Fibroblast of lung (primary cell): Measurements from ENCODE around the gene STK10. TPM values are rescaled to one million over a fixed set of nuclear protein-coding genes. Genes with fewer than 3 reads are reported as not detected.
"Not testable (repeated sequence)": the region's sequence is repeated elsewhere in the genome, so short reads cannot be mapped to it uniquely, and the experiment has no call there.

Experiments used
- DNase-seq, 2 donors: peaks; one replicate each; pipeline versions ENCODE4 v3.0.0 to v3.0.0-alpha.2; 2010; ENCODE audit warnings: low read depth in 2 of 2
- H2AFZ ChIP-seq: 2 replicates; pipeline ENCODE4 v1.5.1; 2012; ENCODE audit warnings: low read length, control low read depth, inconsistent platforms
- H3K27ac ChIP-seq: 2 replicates; pipeline ENCODE4 v1.5.1; 2011; ENCODE audit warnings: low read length, control low read depth; ENCODE audit not compliant: insufficient read depth
- H3K27me3 ChIP-seq: 2 replicates; pipeline ENCODE4 v1.5.1; 2011; ENCODE audit warnings: mild to moderate bottlenecking, low read length; ENCODE audit not compliant: control insufficient read depth, insufficient read depth
- H3K36me3 ChIP-seq: 2 replicates; pipeline ENCODE4 v1.5.1; 2011; ENCODE audit warnings: low read length; ENCODE audit not compliant: control insufficient read depth, insufficient read depth
- H3K4me1 ChIP-seq: 2 replicates; pipeline ENCODE4 v1.5.1; 2011; ENCODE audit warnings: low read length; ENCODE audit not compliant: control insufficient read depth, insufficient read depth; ENCODE audit errors: extremely low read depth
- H3K4me2 ChIP-seq: 2 replicates; pipeline ENCODE4 v1.5.1; 2011; ENCODE audit warnings: low read length, control low read depth; ENCODE audit not compliant: insufficient read depth; ENCODE audit errors: extremely low read depth
- H3K4me3 ChIP-seq, 4 experiments: fragments of 200-600 bp in 1 of 4; sonication (generic) in 1 of 4; replicated peaks in 1 of 4; 2 replicates each; pipeline ENCODE4 v1.5.1; 2011 to 2016; ENCODE audit warnings: low read length in 4 of 4, low read depth in 3 of 4, mild to moderate bottlenecking in 3 of 4, control low read depth in 2 of 4, inconsistent platforms in 1 of 4, mixed read lengths in 1 of 4; ENCODE audit not compliant: insufficient read depth in 1 of 4; ENCODE audit errors: control extremely low read depth in 1 of 4
- H3K79me2 ChIP-seq: 2 replicates; pipeline ENCODE4 v1.5.1; 2012; ENCODE audit warnings: mild to moderate bottlenecking, low read length, inconsistent platforms; ENCODE audit not compliant: control insufficient read depth, insufficient read depth
- H3K9ac ChIP-seq: 2 replicates; pipeline ENCODE4 v1.5.1; 2011; ENCODE audit warnings: mild to moderate bottlenecking, low read length, control low read depth; ENCODE audit not compliant: insufficient read depth
- H3K9me3 ChIP-seq: 2 replicates; pipeline ENCODE4 v1.5.1; 2012; ENCODE audit warnings: low read depth, low read length; ENCODE audit not compliant: control insufficient read depth, insufficient read depth
- H4K20me1 ChIP-seq: 2 replicates; pipeline ENCODE4 v1.5.1; 2011; ENCODE audit warnings: low read length; ENCODE audit not compliant: control insufficient read depth, insufficient read depth; ENCODE audit errors: extremely low read depth
- EZH2 ChIP-seq: IDR thresholded peaks from 2 replicates; pipeline ENCODE4 v1.5.1; 2012; ENCODE audit warnings: low read length, control low read depth, mild to moderate bottlenecking; ENCODE audit errors: missing control alignments
- polyA plus RNA-seq, 2 donors: library from polyadenylated mRNA; depleted of rRNA in 1 of 2; stranded (reverse) in 1 of 2; unstranded in 1 of 2; fragments of >200 nt; gene quantifications; 2 replicates each; pipeline ENCODE4 v1.2.1, GENCODE V29; 2011 to 2012; ENCODE audit warnings: missing spikeins in 1 of 2
- total RNA-seq: library from RNA; depleted of rRNA; stranded (reverse); fragments of >200 nt; gene quantifications from 2 replicates; pipeline ENCODE4 v1.2.1, GENCODE V29; 2014
- TF ChIP-seq, protein P1 (sequence below), 2 donors: IDR thresholded peaks in 1 of 2; conservative IDR thresholded peaks in 1 of 2; 1 replicate in 1 of 2; 2 replicates in 1 of 2; pipeline ENCODE4 v1.5.1; 2011 to 2012; ENCODE audit warnings: low read length in 2 of 2, control low read depth in 1 of 2, inconsistent platforms in 1 of 2, low read depth in 1 of 2, mild to moderate bottlenecking in 1 of 2

The STK10 gene
- total and polyA plus RNA-seq, 2 donors (not counting 1 experiment from before 2014, with no cell fraction given), result 8.9 to 16.0 TPM

- Histone ChIP-seq H2AFZ (no peak overlapping the region), H3K36me3 (peaks cover 2% of the 10 kb centered on the region), H3K9ac (no peak overlapping the region), H3K9me3 (no peaks in the 10 kb centered on the region), H3K27ac (no peak overlapping the region), H3K27me3 (no peaks in the 10 kb centered on the region), H3K4me1 (no peaks in the 10 kb centered on the region), H3K4me3 (no peak overlapping the region), H3K79me2 (no peaks in the 10 kb centered on the region), H3K4me2 (no peak overlapping the region), H4K20me1 (no peaks in the 10 kb centered on the region)
- no peak for TF ChIP-seq EZH2
- TF ChIP-seq, protein P1, sequence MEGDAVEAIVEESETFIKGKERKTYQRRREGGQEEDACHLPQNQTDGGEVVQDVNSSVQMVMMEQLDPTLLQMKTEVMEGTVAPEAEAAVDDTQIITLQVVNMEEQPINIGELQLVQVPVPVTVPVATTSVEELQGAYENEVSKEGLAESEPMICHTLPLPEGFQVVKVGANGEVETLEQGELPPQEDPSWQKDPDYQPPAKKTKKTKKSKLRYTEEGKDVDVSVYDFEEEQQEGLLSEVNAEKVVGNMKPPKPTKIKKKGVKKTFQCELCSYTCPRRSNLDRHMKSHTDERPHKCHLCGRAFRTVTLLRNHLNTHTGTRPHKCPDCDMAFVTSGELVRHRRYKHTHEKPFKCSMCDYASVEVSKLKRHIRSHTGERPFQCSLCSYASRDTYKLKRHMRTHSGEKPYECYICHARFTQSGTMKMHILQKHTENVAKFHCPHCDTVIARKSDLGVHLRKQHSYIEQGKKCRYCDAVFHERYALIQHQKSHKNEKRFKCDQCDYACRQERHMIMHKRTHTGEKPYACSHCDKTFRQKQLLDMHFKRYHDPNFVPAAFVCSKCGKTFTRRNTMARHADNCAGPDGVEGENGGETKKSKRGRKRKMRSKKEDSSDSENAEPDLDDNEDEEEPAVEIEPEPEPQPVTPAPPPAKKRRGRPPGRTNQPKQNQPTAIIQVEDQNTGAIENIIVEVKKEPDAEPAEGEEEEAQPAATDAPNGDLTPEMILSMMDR (conservative IDR thresholded peaks at IDR 0.05 in 1 of 2, IDR thresholded peaks at IDR 0.05 in 1 of 2; ENCODE audit: low read depth in 1 of 2, low read length in 2 of 2), result no peak
- DNase-seq, result no peak
Measured at GRCh38 chr5:172153695-172154094, 34.3 kb downstream of the STK10 start.

DNA sequence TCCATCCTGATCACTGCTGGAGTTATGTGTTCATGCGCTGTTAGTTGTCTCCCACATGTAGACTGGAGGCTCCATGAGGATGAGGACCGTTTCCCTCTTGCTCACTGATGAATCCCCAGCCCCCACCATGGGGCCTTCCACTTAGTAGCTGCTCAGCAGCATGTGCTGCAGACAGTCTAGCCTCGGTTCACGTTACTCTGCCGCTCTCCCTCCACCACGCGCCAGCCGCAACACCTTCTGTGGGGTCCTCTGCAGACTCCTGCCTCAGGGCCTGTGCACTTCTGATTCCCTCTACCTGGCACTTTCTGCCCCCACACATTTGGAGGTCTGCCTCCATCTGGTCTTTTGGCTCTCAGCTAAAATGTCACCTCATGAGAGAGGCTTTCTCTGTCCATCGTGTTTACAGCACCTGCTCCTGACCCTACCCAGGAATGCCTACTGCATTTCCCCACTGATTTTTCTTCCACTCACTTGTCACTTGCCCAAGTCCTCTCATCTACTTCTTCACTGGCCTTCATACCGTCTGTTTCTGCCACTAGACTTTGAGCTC lies 36.3 kb downstream of the STK10 start:
- Histone ChIP-seq H3K79me2 (no peaks in the 10 kb centered on the region), H3K27ac (no peak overlapping the region), H3K36me3 (peaks cover 2% of the 10 kb centered on the region), H4K20me1 (no peaks in the 10 kb centered on the region), H3K27me3 (no peaks in the 10 kb centered on the region), H3K4me3 (no peak overlapping the region), H3K4me1 (no peaks in the 10 kb centered on the region), H3K4me2 (no peak overlapping the region), H3K9ac (no peak overlapping the region), H3K9me3 (no peaks in the 10 kb centered on the region), H2AFZ (no peak overlapping the region)
- DNase-seq, result no peak
- TF ChIP-seq EZH2, result no peak
- TF ChIP-seq, protein P1 (conservative IDR thresholded peaks at IDR 0.05 in 1 of 2, IDR thresholded peaks at IDR 0.05 in 1 of 2; ENCODE audit: low read depth in 1 of 2, low read length in 2 of 2), result no peak

- no peaks in the 10 kb centered on the region for H3K9me3 ChIP-seq
- peak in 1 of 2 donors; percentile 21 for DNase-seq
- H2AFZ ChIP-seq, result no peak overlapping the region
- no peak overlapping the region for H3K9ac ChIP-seq
- no peak overlapping the region for H3K4me3 ChIP-seq
- H3K4me2 ChIP-seq, result no peak overlapping the region
- no peaks in the 10 kb centered on the region for H3K4me1 ChIP-seq
- H3K36me3 ChIP-seq, result no peaks in the 10 kb centered on the region
- H3K27ac ChIP-seq, result no peak overlapping the region
- no peaks in the 10 kb centered on the region for H3K27me3 ChIP-seq
- TF ChIP-seq EZH2, result no peak
- TF ChIP-seq, protein P1 (conservative IDR thresholded peaks at IDR 0.05 in 1 of 2, IDR thresholded peaks at IDR 0.05 in 1 of 2; ENCODE audit: low read depth in 1 of 2, low read length in 2 of 2), result no peak
- H4K20me1 ChIP-seq, result no peaks in the 10 kb centered on the region
- H3K79me2 ChIP-seq, result peaks cover 2% of the 10 kb centered on the region
Measured at GRCh38 chr5:172150514-172151425, 37.3 kb downstream of the STK10 start.

DNA sequence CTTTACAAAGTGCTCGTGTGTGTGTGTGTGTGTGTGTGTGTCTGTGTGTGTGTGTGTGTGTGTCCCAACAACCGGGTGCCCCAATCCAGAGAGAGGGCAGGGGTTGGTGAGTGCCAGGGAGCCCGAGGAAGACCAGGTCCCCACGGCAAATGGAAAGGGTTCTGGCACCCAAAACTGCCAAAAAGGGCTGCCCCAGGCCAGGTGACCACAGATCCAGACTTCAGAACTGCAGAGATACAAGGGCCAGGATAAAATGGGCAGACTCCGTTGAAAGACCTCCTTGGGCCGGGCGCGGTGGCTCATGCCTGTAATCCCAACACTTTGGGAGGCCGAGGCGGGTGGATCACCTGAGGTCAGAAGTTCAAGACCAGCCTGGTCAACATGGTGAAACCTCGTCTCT lies 38.5 kb downstream of the STK10 start:
- not testable (repeated sequence) for H3K27me3 ChIP-seq, H4K20me1 ChIP-seq, H3K9ac ChIP-seq, H3K4me1 ChIP-seq, H3K36me3 ChIP-seq, H3K4me2 ChIP-seq, H2AFZ ChIP-seq, DNase-seq, H3K4me3 ChIP-seq, H3K79me2 ChIP-seq, H3K27ac ChIP-seq, H3K9me3 ChIP-seq
